AG04449 (cell line): Measurements from ENCODE around the gene CDH12.

Source experiments
- CTCF ChIA-PET: fragments of 350-600 bp; formaldehyde crosslinking; extraction: SDS; loops from one replicate; lab custom pipeline; 2021; ENCODE audit warnings: antibody characterized with exemption; lab: Yijun Ruan, JAX
- POLR2A ChIA-PET: fragments of 400-600, 350-600 bp; formaldehyde crosslinking; extraction: SDS; loops from one replicate; lab custom pipeline; 2020; ENCODE audit warnings: antibody characterized with exemption, inconsistent platforms; lab: Yijun Ruan, JAX
- DNase-seq: peaks from one replicate; pipeline ENCODE4 v3.0.0-alpha.2; 2010; ENCODE audit warnings: low read depth, low spot score
- H3K4me3 ChIP-seq: 2 replicates; pipeline ENCODE4 v1.5.1; 2011; ENCODE audit warnings: low read depth, mild to moderate bottlenecking, control low read depth, low read length
- TF ChIP-seq, protein P1 (sequence below): IDR thresholded peaks from one replicate; pipeline ENCODE4 v1.5.1; 2011; ENCODE audit warnings: mild to moderate bottlenecking, moderate library complexity, low read length, control low read depth, inconsistent platforms; ENCODE audit not compliant: insufficient read depth; ENCODE audit errors: missing control alignments

CDH12 gene

DNA sequence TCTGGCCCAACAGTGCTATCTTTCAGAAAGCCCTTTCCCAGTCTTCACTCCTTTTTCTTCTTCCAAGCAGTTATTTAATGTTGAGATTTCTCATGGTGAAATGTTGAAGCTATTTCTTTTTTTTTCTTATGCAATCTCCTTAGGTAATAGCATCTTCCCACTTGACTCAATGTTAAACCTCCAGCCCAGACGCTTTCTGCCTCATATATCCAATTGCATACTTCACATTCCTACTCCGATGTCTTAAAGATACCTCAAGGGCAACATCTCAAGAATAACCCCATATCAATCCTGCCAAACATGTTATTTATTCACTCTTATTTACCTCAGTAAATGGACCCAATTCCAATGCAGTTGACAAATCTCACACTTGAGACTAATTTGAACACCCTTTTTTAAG lies 187.3 kb downstream of the CDH12 start:
- TF ChIP-seq, protein P1, sequence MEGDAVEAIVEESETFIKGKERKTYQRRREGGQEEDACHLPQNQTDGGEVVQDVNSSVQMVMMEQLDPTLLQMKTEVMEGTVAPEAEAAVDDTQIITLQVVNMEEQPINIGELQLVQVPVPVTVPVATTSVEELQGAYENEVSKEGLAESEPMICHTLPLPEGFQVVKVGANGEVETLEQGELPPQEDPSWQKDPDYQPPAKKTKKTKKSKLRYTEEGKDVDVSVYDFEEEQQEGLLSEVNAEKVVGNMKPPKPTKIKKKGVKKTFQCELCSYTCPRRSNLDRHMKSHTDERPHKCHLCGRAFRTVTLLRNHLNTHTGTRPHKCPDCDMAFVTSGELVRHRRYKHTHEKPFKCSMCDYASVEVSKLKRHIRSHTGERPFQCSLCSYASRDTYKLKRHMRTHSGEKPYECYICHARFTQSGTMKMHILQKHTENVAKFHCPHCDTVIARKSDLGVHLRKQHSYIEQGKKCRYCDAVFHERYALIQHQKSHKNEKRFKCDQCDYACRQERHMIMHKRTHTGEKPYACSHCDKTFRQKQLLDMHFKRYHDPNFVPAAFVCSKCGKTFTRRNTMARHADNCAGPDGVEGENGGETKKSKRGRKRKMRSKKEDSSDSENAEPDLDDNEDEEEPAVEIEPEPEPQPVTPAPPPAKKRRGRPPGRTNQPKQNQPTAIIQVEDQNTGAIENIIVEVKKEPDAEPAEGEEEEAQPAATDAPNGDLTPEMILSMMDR = no peak
- no peak for DNase-seq
- ChIA-PET POLR2A (no interaction called here), CTCF (no interaction called here)
- H3K4me3 ChIP-seq = no peak overlapping the region

DNA sequence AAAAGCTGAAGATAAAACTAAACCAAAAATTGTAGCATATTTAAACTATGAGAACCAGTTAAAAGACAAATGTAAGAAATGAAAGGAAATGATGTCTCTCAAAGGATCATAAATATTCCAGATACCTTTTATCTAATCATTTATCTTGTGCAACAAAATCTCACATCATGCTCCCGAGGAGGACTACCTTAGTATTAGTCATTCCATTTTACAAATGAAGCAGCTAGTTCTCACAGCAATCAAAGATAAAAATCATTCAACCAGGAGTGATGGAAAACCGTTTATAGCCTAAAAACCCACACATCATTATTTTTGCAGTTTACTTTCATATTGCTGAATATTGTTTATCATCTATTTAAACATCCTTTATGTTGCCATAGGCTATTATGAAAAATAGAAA lies 190.0 kb downstream of the CDH12 start:
- DNase-seq = no peak
- ChIA-PET CTCF (no interaction called here), POLR2A (no interaction called here)
- H3K4me3 ChIP-seq = no peak overlapping the region
- TF ChIP-seq, protein P1 = no peak

DNA sequence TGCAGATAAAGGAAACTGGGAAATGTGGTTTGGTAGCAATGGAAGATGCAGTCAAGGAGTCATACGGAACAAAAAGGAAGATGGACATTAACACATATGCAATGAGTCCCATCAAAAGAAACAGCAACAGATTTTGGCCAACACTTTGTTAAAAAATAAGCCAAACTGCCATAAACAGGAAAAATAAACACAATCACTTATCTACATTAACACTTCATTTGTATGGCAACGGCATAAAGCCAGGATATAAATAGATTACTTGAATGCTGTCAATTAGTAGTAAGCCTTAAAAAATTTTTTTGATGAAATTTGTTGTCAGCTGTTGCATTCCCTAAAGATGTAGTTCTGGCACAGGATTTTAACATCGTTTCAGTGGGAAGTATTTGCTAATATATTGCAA lies 190.8 kb downstream of the CDH12 start:
- no peak overlapping the region for H3K4me3 ChIP-seq
- no peak for DNase-seq
- TF ChIP-seq, protein P1 = no peak
- POLR2A ChIA-PET = no interaction called here
- CTCF ChIA-PET = no interaction called here

DNA sequence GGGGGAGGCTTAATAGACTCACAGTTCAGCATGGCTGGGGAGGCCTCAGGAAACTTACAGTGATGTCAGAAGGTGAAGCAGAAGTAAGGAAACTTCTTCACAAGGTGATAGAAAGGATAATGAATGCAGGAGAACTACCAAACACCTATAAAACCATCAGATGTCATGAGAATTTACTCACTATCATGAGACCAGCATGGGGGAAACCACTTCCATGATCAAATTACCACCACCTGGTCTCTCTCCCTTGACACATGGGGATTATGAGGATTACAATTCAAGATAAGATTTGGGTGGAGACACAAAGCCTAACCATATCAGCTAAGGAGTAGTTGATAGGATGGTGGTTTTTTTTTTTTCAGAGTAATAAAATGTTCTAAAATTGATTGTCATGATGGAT lies 201.8 kb downstream of the CDH12 start:
- ChIA-PET CTCF (no interaction called here), POLR2A (no interaction called here)
- no peak for DNase-seq
- TF ChIP-seq, protein P1 = no peak
- no peak overlapping the region for H3K4me3 ChIP-seq

DNA sequence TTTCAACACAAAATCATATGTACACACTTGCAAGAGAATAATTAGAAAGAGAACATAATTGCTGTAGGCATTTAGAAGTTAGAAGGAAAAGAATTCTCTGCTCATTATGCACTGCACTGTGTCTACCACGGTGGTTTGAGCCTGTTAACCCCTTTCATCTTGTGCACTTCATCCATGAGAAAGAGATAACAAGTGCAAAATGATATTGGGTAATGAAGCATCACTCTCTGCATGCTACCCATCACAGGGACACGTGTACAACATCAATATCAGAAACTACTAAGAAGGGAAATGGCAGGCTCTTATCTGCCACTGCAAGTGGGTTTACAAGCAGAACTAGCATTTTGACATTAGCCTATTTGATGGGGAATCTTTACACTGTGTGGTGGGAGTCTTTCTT lies 202.6 kb downstream of the CDH12 start:
- no peak for DNase-seq
- TF ChIP-seq, protein P1 = no peak
- ChIA-PET POLR2A (no interaction called here), CTCF (no interaction called here)
- no peak overlapping the region for H3K4me3 ChIP-seq

DNA sequence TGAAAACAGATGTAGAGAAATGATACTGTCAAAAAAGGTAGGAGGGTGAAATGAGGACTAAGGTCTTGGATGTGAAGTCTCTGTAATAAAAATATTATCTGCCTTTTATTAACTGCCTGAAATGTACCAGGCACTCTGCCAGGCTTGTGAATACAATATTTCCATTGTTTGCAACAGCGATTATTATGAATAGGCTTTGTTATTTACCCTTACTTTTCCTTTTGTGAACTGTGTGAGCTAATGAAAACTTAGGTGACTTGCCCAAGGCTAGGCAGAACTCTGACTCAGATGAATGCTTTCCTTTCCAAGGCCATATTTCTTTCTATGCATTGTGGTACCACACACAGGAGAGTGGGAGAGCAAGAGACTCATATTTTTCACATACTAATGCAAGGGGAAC lies 204.1 kb downstream of the CDH12 start:
- CTCF ChIA-PET = no interaction called here
- no peak overlapping the region for H3K4me3 ChIP-seq
- TF ChIP-seq, protein P1 = no peak
- no peak for DNase-seq
- POLR2A ChIA-PET = no interaction called here

DNA sequence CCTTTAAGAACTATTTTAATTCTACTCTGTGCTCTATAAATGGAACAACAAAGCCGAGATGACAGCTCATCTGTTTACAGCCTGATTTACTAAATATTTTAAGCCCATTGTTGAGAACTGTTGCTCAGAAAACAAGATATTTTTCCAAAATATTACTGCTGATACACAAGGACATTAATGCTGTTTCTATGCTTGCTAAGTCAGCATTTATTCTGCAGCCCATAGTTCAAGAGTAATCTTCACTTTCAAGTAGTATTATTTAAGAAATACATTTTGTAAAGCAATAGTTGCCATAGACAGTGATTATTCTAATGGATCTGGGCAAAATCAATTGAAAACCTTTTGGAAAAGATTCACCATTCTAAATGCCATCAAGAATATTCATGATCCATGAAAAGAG lies 208.3 kb downstream of the CDH12 start:
- POLR2A ChIA-PET = no interaction called here
- DNase-seq = no peak
- no peak overlapping the region for H3K4me3 ChIP-seq
- TF ChIP-seq, protein P1 = no peak
- CTCF ChIA-PET = no interaction called here
